ACC112 (cell line): ENCODE data around the gene DDX50.
A peak's percentile ranks its signal among the peaks of the same experiment; 100 is the strongest.

Experiments used
- H2AFZ ChIP-seq: fragments of 200-600 bp; sonication (generic); one replicate; pipeline ENCODE4 v1.6.0; 2017; ENCODE audit warnings: antibody characterized with exemption, low read length; ENCODE audit not compliant: unreplicated experiment
- H3K27ac ChIP-seq: fragments of 200-600 bp; sonication (generic); 2 replicates; pipeline ENCODE4 v1.5.1; 2014; ENCODE audit warnings: low read depth, mild to moderate bottlenecking, antibody characterized with exemption, low read length, moderate library complexity
- H3K27me3 ChIP-seq: fragments of 200-600 bp; sonication (generic); 2 replicates; pipeline ENCODE4 v1.6.1; 2014; ENCODE audit warnings: mild to moderate bottlenecking, antibody characterized with exemption, low read length, moderate library complexity, mixed read lengths; ENCODE audit not compliant: insufficient read depth
- H3K36me3 ChIP-seq: fragments of 200-600 bp; sonication (generic); 2 replicates; pipeline ENCODE4 v1.6.1; 2016; ENCODE audit warnings: mild to moderate bottlenecking, antibody characterized with exemption, low read length, moderate library complexity, mixed read lengths; ENCODE audit not compliant: insufficient read depth
- H3K4me1 ChIP-seq: fragments of 200-600 bp; sonication (generic); one replicate; pipeline ENCODE4 v1.6.1; 2016; ENCODE audit warnings: low read length, mixed read lengths; ENCODE audit not compliant: insufficient read depth, unreplicated experiment, control insufficient read depth
- H3K4me3 ChIP-seq: fragments of 200-600 bp; sonication (generic); 2 replicates; pipeline ENCODE4 v1.5.1; 2014; ENCODE audit warnings: mild to moderate bottlenecking, low read depth, low read length
- H3K79me2 ChIP-seq: fragments of 200-600 bp; sonication (generic); one replicate; pipeline ENCODE4 v1.6.0; 2016; ENCODE audit warnings: low read length; ENCODE audit not compliant: control insufficient read depth, unreplicated experiment, insufficient read depth

DDX50 gene

DNA sequence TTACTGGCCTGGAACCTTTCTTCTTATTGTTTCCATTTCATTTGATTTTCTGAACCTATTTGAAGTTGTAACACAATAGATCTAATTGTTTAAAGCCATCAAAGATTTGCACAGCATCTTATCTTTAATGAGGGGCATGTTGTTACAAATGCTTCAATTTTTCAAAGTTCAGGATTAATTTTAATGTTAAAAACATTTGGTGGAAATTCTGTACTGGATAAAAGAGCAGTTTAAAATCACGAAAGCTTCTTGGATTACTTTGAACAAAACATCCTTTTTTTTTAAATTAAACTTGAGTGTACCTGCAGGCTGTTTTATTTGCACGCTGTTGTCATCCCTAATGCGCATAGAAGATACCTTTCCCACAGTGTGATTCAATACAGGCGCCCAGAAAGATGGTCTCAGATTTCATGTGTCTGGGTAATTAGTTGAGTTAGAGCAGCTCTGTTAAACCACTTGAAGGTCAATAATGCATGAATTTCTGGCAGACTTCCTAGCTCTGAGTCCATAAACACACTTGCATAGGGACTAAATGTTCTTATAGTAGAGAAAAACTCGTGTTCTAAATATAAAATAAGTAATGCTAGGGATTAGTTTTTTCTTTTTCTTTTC lies 29.3 kb upstream of the DDX50 start:
- peaks cover 19% of the 10 kb centered on the region for H3K4me1 ChIP-seq
- no peak overlapping the region for H3K4me3 ChIP-seq
- H3K27ac ChIP-seq = peak overlapping the region; percentile 58
- peak overlapping the region; percentile 74 for H2AFZ ChIP-seq
- H3K79me2 ChIP-seq = no peaks in the 10 kb centered on the region
- no peaks in the 10 kb centered on the region for H3K36me3 ChIP-seq
- H3K27me3 ChIP-seq = no peaks in the 10 kb centered on the region

DNA sequence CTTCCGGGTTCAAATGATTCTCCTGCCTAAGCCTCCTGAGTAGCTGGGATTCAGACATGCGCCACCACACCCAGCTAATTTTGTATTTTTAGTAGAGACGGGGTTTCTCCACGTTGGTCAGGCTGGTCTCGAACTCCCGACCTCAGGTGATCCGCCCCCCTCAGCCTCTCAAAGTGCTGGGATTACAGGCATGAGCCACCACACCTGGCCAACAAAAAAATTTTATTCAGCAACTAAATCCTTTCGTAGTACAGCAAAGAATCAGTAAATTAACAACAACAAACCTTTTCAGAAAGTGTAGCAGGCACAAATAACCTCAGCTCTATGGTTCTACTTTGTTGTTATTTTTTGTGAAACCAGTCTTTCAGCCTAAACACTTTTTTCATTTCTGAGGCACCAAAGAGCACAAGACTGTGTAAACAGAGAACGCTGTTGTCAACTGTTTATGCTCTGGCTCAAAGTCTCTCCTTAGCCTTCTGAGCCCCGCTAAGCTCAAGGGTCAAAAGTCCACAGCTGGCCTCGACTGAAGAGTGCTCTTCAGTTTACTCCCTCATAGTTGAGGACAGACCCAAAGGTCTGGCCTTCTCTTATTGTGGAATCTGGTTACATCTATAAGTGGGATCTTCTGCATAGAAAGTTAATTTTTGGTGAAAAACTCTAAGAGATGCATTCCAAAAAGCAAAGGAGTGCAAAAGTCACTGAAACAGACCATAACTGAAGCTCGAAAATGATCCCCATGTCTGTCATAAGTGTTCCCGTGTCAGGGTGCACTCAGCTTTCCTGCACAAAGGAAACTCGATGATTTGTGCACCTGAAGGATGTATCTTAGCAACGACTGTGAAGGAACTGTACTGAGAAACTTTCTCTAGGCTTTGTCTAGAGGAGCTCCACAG lies 24.6 kb upstream of the DDX50 start:
- Histone ChIP-seq H3K27ac (no peak overlapping the region), H2AFZ (no peak overlapping the region)

DNA sequence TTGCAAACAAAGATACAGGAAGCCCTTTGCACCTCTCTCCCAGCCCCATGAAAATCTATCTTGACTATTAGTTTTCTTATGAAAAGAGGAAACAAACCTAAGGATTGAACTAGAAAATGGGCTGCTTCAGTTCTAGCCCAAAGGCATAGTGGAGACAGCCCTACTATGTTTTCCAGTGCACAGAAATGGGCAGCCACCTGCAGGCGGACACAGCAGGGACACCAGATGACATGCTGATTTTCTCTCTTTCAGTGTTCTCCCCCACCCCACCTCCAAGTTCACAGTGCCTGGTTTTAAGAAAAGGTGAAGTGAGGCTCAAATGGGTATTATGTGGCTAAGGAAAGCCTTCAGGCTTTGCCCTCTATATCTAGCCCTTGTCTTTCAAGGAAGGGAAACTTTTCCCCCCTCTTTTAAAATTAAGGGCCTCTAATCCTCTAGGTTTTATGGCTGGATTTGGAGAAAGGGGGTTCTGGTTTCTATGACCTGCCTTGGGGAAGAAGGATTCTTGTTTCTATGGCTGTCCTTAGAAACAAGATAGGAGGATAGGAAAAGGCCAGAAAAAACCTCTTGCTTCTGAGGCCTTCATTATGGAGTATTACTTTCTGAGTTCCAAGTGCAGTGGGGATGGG lies 23.5 kb upstream of the DDX50 start:
- Histone ChIP-seq H3K79me2 (no peaks in the 10 kb centered on the region), H3K4me1 (peaks cover under 1% of the 10 kb centered on the region), H3K27me3 (no peaks in the 10 kb centered on the region; the same call in 1 of the 2 replicates), H3K4me3 (no peak overlapping the region), H3K27ac (no peak overlapping the region), H3K36me3 (no peaks in the 10 kb centered on the region), H2AFZ (no peak overlapping the region)

More for the DNA sequence above, 24.6 kb upstream of the DDX50 start:
- Histone ChIP-seq H3K4me3 (no peak overlapping the region), H3K36me3 (no peaks in the 10 kb centered on the region), H3K79me2 (no peaks in the 10 kb centered on the region), H3K27me3 (no peaks in the 10 kb centered on the region; the same call in 1 of the 2 replicates), H3K4me1 (peaks cover 10% of the 10 kb centered on the region)

DNA sequence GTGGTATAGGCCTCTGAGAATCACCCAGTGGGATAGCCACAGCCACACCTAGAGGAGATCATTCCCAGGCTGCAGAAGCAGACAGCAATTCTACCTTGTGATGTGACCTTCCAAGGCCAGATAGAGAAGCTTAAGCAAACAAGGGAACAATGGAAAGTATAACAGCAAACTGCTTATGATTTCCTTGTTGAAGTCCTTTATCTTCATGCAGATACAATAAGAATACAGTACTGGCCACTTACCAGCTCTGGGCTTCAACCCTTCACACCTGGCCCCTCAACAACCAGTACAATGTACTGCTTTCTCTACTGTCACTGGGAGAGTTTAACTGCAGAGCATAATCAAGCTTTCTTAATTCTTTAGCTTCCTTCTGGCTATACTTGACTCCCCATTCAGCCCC lies 22.6 kb upstream of the DDX50 start:
- no peaks in the 10 kb centered on the region for H3K4me1 ChIP-seq
- no peak overlapping the region for H3K4me3 ChIP-seq
- no peak overlapping the region for H3K27ac ChIP-seq
- no peak overlapping the region for H2AFZ ChIP-seq
- no peaks in the 10 kb centered on the region for H3K79me2 ChIP-seq
- no peaks in the 10 kb centered on the region for H3K36me3 ChIP-seq
- H3K27me3 ChIP-seq = no peaks in the 10 kb centered on the region; the same call in 1 of the 2 replicates

DNA sequence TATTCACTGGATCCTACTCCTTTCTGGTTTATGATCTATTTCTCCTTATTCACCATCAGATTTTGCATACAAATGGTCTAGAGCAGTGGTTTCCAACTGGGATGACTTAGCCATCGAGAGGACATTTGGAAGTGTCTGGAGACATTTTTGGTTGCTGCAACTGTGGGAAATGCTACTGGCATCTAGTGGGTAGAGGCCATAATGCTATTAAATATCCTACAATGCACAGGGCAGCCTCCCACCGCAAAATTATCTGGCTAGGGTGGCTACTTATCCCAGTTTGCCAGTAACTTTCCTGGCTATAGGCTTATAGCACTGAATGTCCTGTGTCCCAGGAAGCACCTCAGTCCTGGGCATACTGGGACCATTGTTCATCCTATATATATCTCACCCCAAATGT lies 21.5 kb upstream of the DDX50 start:
- H3K4me1 ChIP-seq = no peaks in the 10 kb centered on the region
- H3K27me3 ChIP-seq = no peaks in the 10 kb centered on the region; the same call in 1 of the 2 replicates

DNA sequence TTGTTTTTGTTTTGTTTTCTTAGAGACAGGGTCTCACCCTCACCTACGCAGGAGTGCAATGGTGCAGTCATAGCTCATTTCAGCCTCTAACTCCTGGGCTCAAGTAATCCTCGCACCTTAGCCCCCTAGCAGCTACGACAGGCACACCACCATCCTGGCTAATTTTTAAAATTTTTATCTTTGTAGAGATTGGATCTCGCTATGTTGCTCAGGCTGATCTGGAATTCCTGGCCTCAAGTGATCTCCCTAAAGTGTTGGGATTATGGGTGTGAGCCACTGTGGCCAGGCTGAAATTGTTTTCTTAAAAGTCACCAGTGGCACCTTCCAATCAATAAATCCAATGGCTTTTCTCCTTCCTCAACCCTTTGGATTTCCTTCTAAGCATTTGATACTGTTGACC lies 20.9 kb upstream of the DDX50 start:
- Histone ChIP-seq H3K36me3 (no peaks in the 10 kb centered on the region), H3K27ac (no peak overlapping the region), H3K79me2 (no peaks in the 10 kb centered on the region), H2AFZ (no peak overlapping the region), H3K4me1 (no peaks in the 10 kb centered on the region), H3K27me3 (no peaks in the 10 kb centered on the region; the same call in 1 of the 2 replicates), H3K4me3 (no peak overlapping the region)

More for the DNA sequence above, 21.5 kb upstream of the DDX50 start:
- H3K27ac ChIP-seq = no peak overlapping the region
- H3K79me2 ChIP-seq = no peaks in the 10 kb centered on the region
- H3K4me3 ChIP-seq = no peak overlapping the region
- H3K36me3 ChIP-seq = no peaks in the 10 kb centered on the region
- no peak overlapping the region for H2AFZ ChIP-seq

DNA sequence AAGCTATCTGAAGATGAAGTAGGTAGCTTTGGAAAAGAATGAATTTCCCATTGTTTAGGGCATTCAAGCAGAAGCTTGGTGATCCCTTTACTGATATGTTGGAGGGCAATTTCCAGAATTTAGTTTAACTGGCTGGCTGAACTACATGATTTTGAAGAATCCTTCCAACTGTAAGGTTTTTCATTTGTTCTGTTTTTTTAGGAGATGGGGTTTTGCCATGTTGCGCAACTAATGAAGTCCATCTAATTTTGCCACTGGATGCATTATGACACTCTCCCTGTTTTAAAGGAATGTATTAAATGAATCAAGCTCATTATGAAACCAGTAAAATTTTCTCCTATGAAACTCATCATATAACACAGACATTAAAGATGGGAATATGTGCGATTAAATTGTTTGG lies 6.1 kb upstream of the DDX50 start:
- H3K4me1 ChIP-seq = peaks cover 6% of the 10 kb centered on the region
- no peak overlapping the region for H3K4me3 ChIP-seq
- no peaks in the 10 kb centered on the region for H3K27me3 ChIP-seq
- H3K27ac ChIP-seq = no peak overlapping the region
- no peaks in the 10 kb centered on the region for H3K36me3 ChIP-seq
- H3K79me2 ChIP-seq = no peaks in the 10 kb centered on the region
- H2AFZ ChIP-seq = no peak overlapping the region

DNA sequence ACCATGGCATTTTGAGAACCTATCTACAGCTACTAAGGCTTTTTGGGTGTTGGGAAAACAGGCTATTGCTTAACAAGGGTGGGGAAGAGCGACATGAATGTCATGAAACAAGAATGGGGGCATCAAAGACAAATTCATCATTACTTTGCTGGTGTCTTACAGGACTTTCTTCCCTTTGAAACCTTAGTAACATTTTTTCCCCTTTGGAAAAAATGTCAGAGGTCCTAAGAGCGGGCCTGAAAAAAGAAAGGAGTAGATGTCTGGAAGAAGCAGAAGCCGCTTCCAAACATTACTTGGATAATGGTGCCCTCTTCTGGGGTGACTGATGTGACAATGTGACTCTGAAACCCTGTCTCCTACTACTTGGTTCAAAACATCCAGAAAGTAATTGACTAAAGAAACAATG lies 3.8 kb upstream of the DDX50 start:
- H3K36me3 ChIP-seq = no peaks in the 10 kb centered on the region
- no peak overlapping the region for H2AFZ ChIP-seq
- peaks cover 12% of the 10 kb centered on the region for H3K4me1 ChIP-seq
- H3K27me3 ChIP-seq = no peaks in the 10 kb centered on the region
- no peak overlapping the region for H3K27ac ChIP-seq
- H3K79me2 ChIP-seq = peaks cover 12% of the 10 kb centered on the region
- H3K4me3 ChIP-seq = no peak overlapping the region

DNA sequence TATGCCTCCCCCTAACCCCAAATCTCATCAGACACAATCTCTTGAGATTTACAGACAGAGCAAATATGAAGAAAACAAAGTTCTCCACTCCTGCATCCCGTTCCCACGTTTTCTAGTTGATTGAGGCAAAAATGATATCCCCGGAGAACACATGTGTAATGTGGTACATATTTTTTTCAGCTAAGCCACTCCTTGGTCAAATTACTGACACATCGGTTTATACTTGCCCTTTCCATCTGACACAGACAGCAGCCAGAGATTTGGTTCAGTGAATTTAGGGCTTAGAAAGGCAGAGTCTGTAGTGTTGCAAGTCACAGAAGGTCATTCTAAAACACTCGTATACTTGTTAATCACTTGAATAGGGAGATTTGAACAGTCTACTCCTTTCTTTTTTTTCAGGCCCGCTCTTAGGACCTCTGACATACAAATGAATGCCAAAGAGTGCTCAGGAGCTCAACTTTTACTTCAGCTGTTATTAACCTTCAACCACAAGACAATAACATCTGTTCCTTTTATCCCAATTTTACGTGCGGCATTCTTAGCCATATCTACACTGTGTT lies 1.8 kb upstream of the DDX50 start:
- Histone ChIP-seq H2AFZ (peak overlapping the region; percentile 86), H3K4me1 (peaks cover 20% of the 10 kb centered on the region), H3K4me3 (no peak overlapping the region), H3K36me3 (0 out of 2 replicates have a peak, but pooled peaks cover 1% of the 10 kb centered on the region), H3K27ac (no peak overlapping the region), H3K27me3 (no peaks in the 10 kb centered on the region), H3K79me2 (peaks cover 31% of the 10 kb centered on the region)

DNA sequence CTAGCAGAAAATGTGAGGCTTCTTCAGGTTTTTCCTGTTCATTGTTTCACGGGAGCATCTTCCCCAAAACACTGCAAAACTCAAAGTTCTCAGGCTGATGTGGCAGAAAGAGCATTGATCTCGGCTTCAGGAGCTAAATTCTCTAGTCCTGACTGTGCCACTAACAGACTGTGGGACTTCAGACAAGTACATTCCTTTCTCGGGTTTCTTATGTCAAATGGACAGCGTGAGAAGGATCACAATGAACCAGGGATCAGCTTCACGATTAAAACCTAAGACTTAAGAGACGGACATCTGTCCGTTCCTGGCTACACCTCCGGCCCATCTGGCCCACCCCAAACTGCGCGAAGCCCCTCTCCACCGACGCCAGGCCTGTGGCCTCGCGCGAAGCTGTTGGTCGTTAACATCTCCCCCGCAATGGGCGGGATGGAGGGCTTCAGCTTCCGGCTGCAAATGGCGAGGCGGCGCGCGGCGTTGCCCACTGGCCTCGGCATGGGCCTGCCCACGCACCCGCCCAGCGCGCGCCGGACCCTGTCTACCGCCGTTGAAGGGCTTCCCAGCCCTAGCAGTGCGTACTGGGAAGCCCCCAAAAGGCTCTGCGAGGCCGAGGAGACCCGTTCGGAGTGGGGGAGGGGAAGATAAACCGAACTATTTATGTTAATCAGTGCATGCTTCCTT lies 549 bp upstream of the DDX50 start:
- Histone ChIP-seq H2AFZ (peak overlapping the region; percentile 94), H3K27ac (peak overlapping the region; percentile 95), H3K36me3 (peaks cover 6% of the 10 kb centered on the region; the same call in 1 of the 2 replicates), H3K4me1 (peaks cover 20% of the 10 kb centered on the region), H3K4me3 (peak overlapping the region; percentile 84), H3K79me2 (peaks cover 43% of the 10 kb centered on the region), H3K27me3 (no peaks in the 10 kb centered on the region)
